GM23338 (cell line): ENCODE results near the gene FAM171A1. TPM values are rescaled to one million over a fixed set of nuclear protein-coding genes. Genes with fewer than 3 reads are reported as not detected.

Experiments used
- ATAC-seq: fragments of 200-7000 bp; cut with Tn5 transposase; 3 replicates; pipeline ENCODE4 v1.9.1; 2020
- DNase-seq: peaks from one replicate; pipeline ENCODE4 v3.0.0-alpha.2; 2015; ENCODE audit warnings: low spot score
- H2AFZ ChIP-seq: fragments of 200-600 bp; sonication (generic); 2 replicates; pipeline ENCODE4 v1.8.0; 2016; ENCODE audit warnings: antibody characterized with exemption, mild to moderate bottlenecking, moderate library complexity
- H3F3A ChIP-seq: fragments of 200-600 bp; sonication (generic); replicated peaks from 2 replicates; pipeline ENCODE4 v1.8.0; 2017; ENCODE audit warnings: antibody characterized with exemption, mixed run types, low read depth
- H3K27ac ChIP-seq: fragments of 200-600 bp; sonication (generic); 2 replicates; pipeline ENCODE4 v1.6.1; 2016; ENCODE audit warnings: low read depth
- H3K27me3 ChIP-seq: fragments of 200-600 bp; sonication (generic); 2 replicates; pipeline ENCODE4 v1.8.0; 2016; ENCODE audit warnings: mild to moderate bottlenecking, mixed run types, moderate library complexity; ENCODE audit not compliant: insufficient read depth
- H3K36me3 ChIP-seq: fragments of 200-600 bp; sonication (generic); 2 replicates; pipeline ENCODE4 v1.8.0; 2016; ENCODE audit warnings: mild to moderate bottlenecking; ENCODE audit not compliant: insufficient read depth
- H3K4me1 ChIP-seq: fragments of 200-600 bp; sonication (generic); 2 replicates; pipeline ENCODE4 v1.8.0; 2016; ENCODE audit warnings: mild to moderate bottlenecking, moderate library complexity; ENCODE audit not compliant: insufficient read depth
- H3K4me2 ChIP-seq: fragments of 200-600 bp; sonication (generic); 2 replicates; pipeline ENCODE4 v1.7.1; 2017; ENCODE audit warnings: mixed run types
- H3K4me3 ChIP-seq: fragments of 200-600 bp; sonication (generic); 2 replicates; pipeline ENCODE4 v1.6.1; 2016; ENCODE audit warnings: mixed run types
- H3K79me2 ChIP-seq: fragments of 200-600 bp; sonication (generic); replicated peaks from 2 replicates; pipeline ENCODE4 v1.8.0; 2017; ENCODE audit warnings: mild to moderate bottlenecking; ENCODE audit not compliant: insufficient read depth
- H3K9me2 ChIP-seq: fragments of 200-600 bp; sonication (generic); 2 replicates; pipeline ENCODE4 v1.8.0; 2017; ENCODE audit not compliant: insufficient read depth
- H4K20me1 ChIP-seq: fragments of 200-600 bp; sonication (generic); replicated peaks from 2 replicates; pipeline ENCODE4 v1.8.0; 2017; ENCODE audit warnings: mild to moderate bottlenecking; ENCODE audit not compliant: insufficient read depth
- H3K27ac Mint-ChIP-seq: 2 replicates; pipeline ENCODE4 v1.8.0; 2020; ENCODE audit warnings: inconsistent platforms, mild to moderate bottlenecking, moderate library complexity, mixed read lengths
- H3K27me3 Mint-ChIP-seq: 3 replicates; pipeline ENCODE4 v1.8.0; 2022; ENCODE audit warnings: low read depth, mild to moderate bottlenecking, moderate library complexity, mixed read lengths, inconsistent platforms; ENCODE audit not compliant: insufficient read depth, poor library complexity
- H3K36me3 Mint-ChIP-seq: 3 replicates; pipeline ENCODE4 v1.8.0; 2021; ENCODE audit warnings: low read depth, mild to moderate bottlenecking, inconsistent platforms, moderate library complexity, mixed read lengths
- H3K4me1 Mint-ChIP-seq: 3 replicates; pipeline ENCODE4 v1.8.0; 2020; ENCODE audit warnings: mild to moderate bottlenecking, inconsistent platforms, mixed read lengths
- H3K4me3 Mint-ChIP-seq: 3 replicates; pipeline ENCODE4 v1.8.0; 2021; ENCODE audit warnings: moderate library complexity, mild to moderate bottlenecking, inconsistent platforms, mixed read lengths
- H3K9me3 Mint-ChIP-seq: 3 replicates; pipeline ENCODE4 v1.8.0; 2020; ENCODE audit warnings: moderate library complexity, mild to moderate bottlenecking, inconsistent platforms, mixed read lengths
- CREB1 ChIP-seq: fragments of 250-450 bp; sonication (Bioruptor Pico); IDR thresholded peaks from 2 replicates; pipeline ENCODE4 v1.5.0; 2020; ENCODE audit warnings: low read depth, mild to moderate bottlenecking, moderate library complexity
- EZH2 ChIP-seq: fragments of 200-600 bp; sonication (generic); IDR thresholded peaks from one replicate; pipeline ENCODE4 v1.8.0; 2017; ENCODE audit warnings: antibody characterized with exemption, mild to moderate bottlenecking, low read depth; ENCODE audit not compliant: unreplicated experiment
- POLR2AphosphoS5 ChIP-seq: IDR thresholded peaks from 2 replicates; pipeline ENCODE4 v1.6.1; 2016; ENCODE audit warnings: antibody characterized with exemption, low read depth
- STAT1 ChIP-seq: IDR thresholded peaks from one replicate; pipeline ENCODE4 v1.6.1; 2016; ENCODE audit warnings: antibody characterized with exemption; ENCODE audit not compliant: unreplicated experiment
- ZNF462 ChIP-seq: fragments of 250-450 bp; sonication (Bioruptor Pico); IDR thresholded peaks from 2 replicates; pipeline ENCODE4 v1.5.0; 2020; ENCODE audit warnings: mild to moderate bottlenecking, moderate library complexity
- polyA plus RNA-seq: library from polyadenylated mRNA; unstranded; fragments of >200 nt; fragmentation: Nextera tagmentation; extraction: Ambion mirVana; gene quantifications from 2 replicates; pipeline ENCODE4 v1.2.1, GENCODE V29; 2016
- total RNA-seq: library from RNA; depleted of rRNA; stranded (reverse); fragments of >200 nt; shearing (Covaris generic); gene quantifications from 2 replicates; pipeline ENCODE4 v1.2.3, GENCODE V29; 2014
- TF ChIP-seq, protein P1 (sequence below): IDR thresholded peaks from one replicate; pipeline ENCODE4 v1.6.1; 2018; ENCODE audit warnings: antibody characterized with exemption; ENCODE audit not compliant: unreplicated experiment

Gene FAM171A1
- total and polyA plus RNA-seq, 2 experiments from 2014 or later = 11.3 to 32.2 TPM

DNA sequence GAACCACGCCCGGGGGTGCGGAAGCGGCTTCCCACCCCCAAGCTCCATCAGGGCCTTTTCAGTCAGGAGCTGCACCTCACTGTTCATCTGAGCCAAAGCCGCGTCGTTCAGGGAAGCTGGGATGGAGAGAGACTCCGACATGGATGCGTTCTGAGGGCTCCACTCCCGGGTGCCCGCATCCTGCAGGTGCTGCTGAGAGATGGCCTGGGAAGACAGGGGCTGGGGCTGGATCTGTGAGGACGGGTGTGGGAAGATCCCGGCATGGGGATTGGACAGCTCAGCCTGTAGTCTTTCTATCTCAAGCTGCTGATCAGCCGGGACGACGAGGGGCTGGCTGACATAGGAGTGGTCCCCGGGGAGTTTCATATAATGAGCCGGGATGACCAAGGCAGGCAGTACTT lies 157.6 kb downstream of the FAM171A1 start (continued):
- no peak for TF ChIP-seq ZNF462 (CRISPR knock-in tag)
- TF ChIP-seq POLR2AphosphoS5 = no peak
- no peak for TF ChIP-seq CREB1 (CRISPR knock-in tag)
- TF ChIP-seq, protein P1, sequence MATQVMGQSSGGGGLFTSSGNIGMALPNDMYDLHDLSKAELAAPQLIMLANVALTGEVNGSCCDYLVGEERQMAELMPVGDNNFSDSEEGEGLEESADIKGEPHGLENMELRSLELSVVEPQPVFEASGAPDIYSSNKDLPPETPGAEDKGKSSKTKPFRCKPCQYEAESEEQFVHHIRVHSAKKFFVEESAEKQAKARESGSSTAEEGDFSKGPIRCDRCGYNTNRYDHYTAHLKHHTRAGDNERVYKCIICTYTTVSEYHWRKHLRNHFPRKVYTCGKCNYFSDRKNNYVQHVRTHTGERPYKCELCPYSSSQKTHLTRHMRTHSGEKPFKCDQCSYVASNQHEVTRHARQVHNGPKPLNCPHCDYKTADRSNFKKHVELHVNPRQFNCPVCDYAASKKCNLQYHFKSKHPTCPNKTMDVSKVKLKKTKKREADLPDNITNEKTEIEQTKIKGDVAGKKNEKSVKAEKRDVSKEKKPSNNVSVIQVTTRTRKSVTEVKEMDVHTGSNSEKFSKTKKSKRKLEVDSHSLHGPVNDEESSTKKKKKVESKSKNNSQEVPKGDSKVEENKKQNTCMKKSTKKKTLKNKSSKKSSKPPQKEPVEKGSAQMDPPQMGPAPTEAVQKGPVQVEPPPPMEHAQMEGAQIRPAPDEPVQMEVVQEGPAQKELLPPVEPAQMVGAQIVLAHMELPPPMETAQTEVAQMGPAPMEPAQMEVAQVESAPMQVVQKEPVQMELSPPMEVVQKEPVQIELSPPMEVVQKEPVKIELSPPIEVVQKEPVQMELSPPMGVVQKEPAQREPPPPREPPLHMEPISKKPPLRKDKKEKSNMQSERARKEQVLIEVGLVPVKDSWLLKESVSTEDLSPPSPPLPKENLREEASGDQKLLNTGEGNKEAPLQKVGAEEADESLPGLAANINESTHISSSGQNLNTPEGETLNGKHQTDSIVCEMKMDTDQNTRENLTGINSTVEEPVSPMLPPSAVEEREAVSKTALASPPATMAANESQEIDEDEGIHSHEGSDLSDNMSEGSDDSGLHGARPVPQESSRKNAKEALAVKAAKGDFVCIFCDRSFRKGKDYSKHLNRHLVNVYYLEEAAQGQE = no peak

GRCh38 chr10:15211464-15211979 lies 159.6 kb downstream of the FAM171A1 start:
- ATAC-seq (no peak), DNase-seq (no peak)
- Histone ChIP-seq H3K36me3 (no peaks in the 10 kb centered on the region), H3K4me3 (no peak overlapping the region), H3K9me2 (no peaks in the 10 kb centered on the region), H3K27me3 (no peaks in the 10 kb centered on the region), H2AFZ (no peak overlapping the region), H4K20me1 (no peaks in the 10 kb centered on the region), H3K79me2 (no peaks in the 10 kb centered on the region), H3K4me1 (no peaks in the 10 kb centered on the region), H3K27ac (no peak overlapping the region), H3F3A (peaks cover 6% of the 10 kb centered on the region; the same call in 1 of the 2 replicates), H3K4me2 (no peak overlapping the region)
- Mint-ChIP-seq H3K27ac (no peak overlapping the region), H3K9me3 (no peaks in the 10 kb centered on the region), H3K27me3 (no peaks in the 10 kb centered on the region), H3K4me3 (no peak overlapping the region), H3K36me3 (peaks cover 17% of the 10 kb centered on the region), H3K4me1 (peaks cover 9% of the 10 kb centered on the region)
- TF ChIP-seq, protein P1 = no peak
- TF ChIP-seq POLR2AphosphoS5 (no peak), STAT1 (no peak), CREB1 (CRISPR knock-in tag) (no peak), EZH2 (no peak)
